Common myeloid progenitor, CD34-positive (primary cell): ENCODE results near the gene CD68.

Experiments used
- CTCF ChIA-PET: fragments of 350-600 bp; sonication (Branson Sonifier 250); formaldehyde crosslinking; loops from one replicate; lab custom pipeline; 2021; ENCODE audit warnings: antibody characterized with exemption; lab: Charles Lee
- POLR2A ChIA-PET: fragments of 350-600 bp; sonication (Branson Sonifier 250); formaldehyde crosslinking; loops from one replicate; lab custom pipeline; 2021; ENCODE audit warnings: antibody characterized with exemption; lab: Charles Lee
- DNase-seq, 3 donors: peaks; one replicate each; pipeline versions ENCODE4 v3.0.0 to v3.0.0-alpha.2; 2013
- H3K27ac ChIP-seq, 2 experiments: 1 replicate in 1 of 2; 2 replicates in 1 of 2; pipeline ENCODE4 v1.7.0; 2013; ENCODE audit warnings: inconsistent platforms in 2 of 2, low read length in 2 of 2, mild to moderate bottlenecking in 2 of 2, low read depth in 1 of 2, moderate library complexity in 1 of 2; ENCODE audit not compliant: severe bottlenecking in 2 of 2, insufficient read depth in 1 of 2, poor library complexity in 1 of 2
- H3K27me3 ChIP-seq, 5 experiments: replicated peaks in 2 of 5; 1 replicate in 3 of 5; 2 replicates in 2 of 5; pipeline versions ENCODE4 v1.6.1 to v1.7.0; 2013; ENCODE audit warnings: low read length in 4 of 5, mild to moderate bottlenecking in 2 of 5, moderate library complexity in 2 of 5, inconsistent platforms in 1 of 5; ENCODE audit not compliant: insufficient read depth in 5 of 5, control insufficient read depth in 4 of 5
- H3K36me3 ChIP-seq, 4 experiments: 1 replicate in 2 of 4; 2 replicates in 2 of 4; pipeline versions ENCODE4 v1.6.1 to v1.7.0; 2013; ENCODE audit warnings: low read length in 3 of 4, control low read depth in 1 of 4, mild to moderate bottlenecking in 1 of 4; ENCODE audit not compliant: control insufficient read depth in 4 of 4, insufficient read depth in 4 of 4
- H3K4me1 ChIP-seq, 4 experiments: 1 replicate in 3 of 4; 2 replicates in 1 of 4; pipeline versions ENCODE4 v1.6.1 to v1.7.1; 2013; ENCODE audit warnings: low read length in 3 of 4, mild to moderate bottlenecking in 3 of 4, control low read depth in 1 of 4, inconsistent platforms in 1 of 4, moderate library complexity in 1 of 4; ENCODE audit not compliant: control insufficient read depth in 4 of 4, insufficient read depth in 4 of 4; ENCODE audit errors: control extremely low read depth in 1 of 4
- H3K4me3 ChIP-seq, 7 experiments: 1 replicate in 4 of 7; 2 replicates in 3 of 7; pipeline versions ENCODE4 v1.5.1 to v1.7.0; 2013; ENCODE audit warnings: mild to moderate bottlenecking in 7 of 7, low read length in 6 of 7, moderate library complexity in 6 of 7, inconsistent platforms in 2 of 7, low read depth in 2 of 7, control low read depth in 1 of 7; ENCODE audit not compliant: insufficient read depth in 4 of 7, control insufficient read depth in 1 of 7; ENCODE audit errors: extremely low read depth in 1 of 7
- H3K9me3 ChIP-seq, 5 experiments: 1 replicate in 4 of 5; 2 replicates in 1 of 5; pipeline versions ENCODE4 v1.6.1 to v1.7.1; 2013; ENCODE audit warnings: low read length in 4 of 5, mild to moderate bottlenecking in 2 of 5, inconsistent platforms in 1 of 5, low read depth in 1 of 5, moderate library complexity in 1 of 5; ENCODE audit not compliant: control insufficient read depth in 4 of 5, insufficient read depth in 2 of 5; ENCODE audit errors: control extremely low read depth in 1 of 5
- whole genome bisulfite sequencing: methylation state at CpG from one replicate; pipeline ENCODE4 v1.1.5; 2013; ENCODE audit not compliant: insufficient coverage; 5-methylcytosine and 5-hydroxymethylcytosine counted together

Gene CD68

DNA sequence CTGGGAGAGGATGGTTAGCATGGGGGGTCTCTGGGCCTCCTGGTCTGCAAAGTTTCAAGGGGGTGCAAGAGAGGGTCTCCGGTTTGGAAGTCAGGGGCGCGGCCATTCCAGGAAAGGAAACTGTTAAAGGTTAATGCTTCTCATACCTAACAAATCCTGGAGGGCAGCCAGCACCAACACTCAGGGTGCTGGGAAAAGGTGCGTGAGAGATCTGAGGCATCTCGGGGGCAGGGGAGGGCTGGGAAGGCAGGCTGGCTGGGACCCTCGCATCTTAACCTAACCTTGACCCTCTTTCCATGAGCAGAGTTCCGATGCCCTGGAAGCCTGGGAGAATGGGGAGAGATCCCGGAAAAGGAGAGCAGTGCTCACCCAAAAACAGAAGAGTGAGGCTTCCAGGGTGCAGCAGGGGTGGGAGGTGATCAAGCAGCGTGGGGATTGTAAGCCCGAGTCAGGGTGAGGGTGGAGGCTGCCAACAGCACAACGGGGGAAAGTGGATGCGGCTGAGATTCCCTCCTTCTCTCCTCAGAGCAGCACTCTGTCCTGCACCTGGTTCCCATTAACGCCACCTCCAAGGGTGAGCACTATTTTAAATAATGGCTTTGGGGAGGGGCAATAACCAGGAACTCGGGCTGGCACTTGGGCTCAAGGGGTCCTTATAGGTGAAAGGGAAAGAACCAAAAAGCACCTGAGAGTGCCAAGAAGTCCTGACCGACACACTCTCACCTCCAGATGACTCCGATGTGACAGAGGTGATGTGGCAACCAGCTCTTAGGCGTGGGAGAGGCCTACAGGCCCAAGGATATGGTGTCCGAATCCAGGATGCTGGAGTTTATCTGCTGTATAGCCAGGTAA is 19.9 kb upstream of the CD68 start:
- Histone ChIP-seq H3K36me3 (peaks cover 0 to 16% (median 2%) of the 10 kb centered on the region in 4 experiments), H3K27ac (peak overlapping the region; percentile 70 to 87), H3K4me3 (peak overlapping the region; percentile 2 to 84 (median 74)), H3K27me3 (no peaks in the 10 kb centered on the region), H3K4me1 (peaks cover 13 to 79% (median 64%) of the 10 kb centered on the region in 4 experiments), H3K9me3 (no peaks in the 10 kb centered on the region)
- ChIA-PET CTCF (interaction anchor here (0.7 to 21.7 kb wide), 25 partner anchors 7 to 233 kb away, joined by 3 to 515 read pairs (median 9); partner anchors contain the start of genes CD68, CHRNB1, MPDU1 and SOX15), POLR2A (interaction anchor here (0.6 to 5.4 kb wide), 12 partner anchors 10 to 73 kb away, joined by 3 to 45 read pairs (median 4); partner anchors contain the start of genes CD68, MPDU1 and TNFSF12)
- WGBS: 21% methylated on average over 14 of the region's 18 CpGs
- no peak for DNase-seq

DNA sequence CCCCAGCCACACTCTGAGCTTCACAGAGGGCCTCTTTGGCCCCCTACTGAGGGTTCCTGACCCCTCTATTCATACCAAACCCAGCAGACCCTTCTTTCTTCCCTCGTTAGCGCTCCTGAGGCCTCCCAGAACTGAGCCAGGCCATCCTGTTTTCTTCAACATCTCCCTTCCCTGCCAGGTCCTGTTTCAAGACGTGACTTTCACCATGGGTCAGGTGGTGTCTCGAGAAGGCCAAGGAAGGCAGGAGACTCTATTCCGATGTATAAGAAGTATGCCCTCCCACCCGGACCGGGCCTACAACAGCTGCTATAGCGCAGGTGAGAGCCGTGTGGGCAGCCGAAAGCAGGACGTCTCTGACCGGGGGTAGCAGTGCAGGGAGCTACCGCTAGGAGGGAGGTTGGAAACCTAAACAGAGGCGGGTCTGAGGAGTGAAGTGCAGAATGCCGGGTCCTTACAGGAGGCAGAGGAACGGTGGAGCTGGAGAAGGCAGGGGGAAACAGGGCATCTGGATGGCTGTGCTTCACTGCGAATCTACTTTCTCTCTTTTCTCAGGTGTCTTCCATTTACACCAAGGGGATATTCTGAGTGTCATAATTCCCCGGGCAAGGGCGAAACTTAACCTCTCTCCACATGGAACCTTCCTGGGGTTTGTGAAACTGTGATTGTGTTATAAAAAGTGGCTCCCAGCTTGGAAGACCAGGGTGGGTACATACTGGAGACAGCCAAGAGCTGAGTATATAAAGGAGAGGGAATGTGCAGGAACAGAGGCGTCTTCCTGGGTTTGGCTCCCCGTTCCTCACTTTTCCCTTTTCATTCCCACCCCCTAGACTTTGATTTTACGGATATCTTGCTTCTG is 19.0 kb upstream of the CD68 start:
- POLR2A ChIA-PET: interaction anchor here (0.5 to 5.4 kb wide), 14 partner anchors 11 to 318 kb away, joined by 3 to 45 read pairs (median 4); partner anchors contain the start of genes CD68, GABARAP, MPDU1 and POLR2A
- no peaks in the 10 kb centered on the region for H3K27me3 ChIP-seq
- H3K36me3 ChIP-seq: peaks cover 0 to 24% (median 9%) of the 10 kb centered on the region in 4 experiments
- H3K9me3 ChIP-seq: no peaks in the 10 kb centered on the region
- peak overlapping the region in 5 of 7 experiments; percentile 68 to 84 (median 77) for H3K4me3 ChIP-seq
- CTCF ChIA-PET: interaction anchor here (0.6 to 21.7 kb wide), 35 partner anchors 8 to 234 kb away, joined by 3 to 515 read pairs (median 6); partner anchors contain the start of genes CD68, CHRNB1, FGF11 and MPDU1
- WGBS: 17% methylated on average over 16 of the region's 22 CpGs
- H3K4me1 ChIP-seq: peaks cover 13 to 72% (median 62%) of the 10 kb centered on the region in 4 experiments
- H3K27ac ChIP-seq: peak overlapping the region in 1 of 2 experiments; percentile 87
- DNase-seq: peak in 2 of 3 donors; percentile 76 to 77

DNA sequence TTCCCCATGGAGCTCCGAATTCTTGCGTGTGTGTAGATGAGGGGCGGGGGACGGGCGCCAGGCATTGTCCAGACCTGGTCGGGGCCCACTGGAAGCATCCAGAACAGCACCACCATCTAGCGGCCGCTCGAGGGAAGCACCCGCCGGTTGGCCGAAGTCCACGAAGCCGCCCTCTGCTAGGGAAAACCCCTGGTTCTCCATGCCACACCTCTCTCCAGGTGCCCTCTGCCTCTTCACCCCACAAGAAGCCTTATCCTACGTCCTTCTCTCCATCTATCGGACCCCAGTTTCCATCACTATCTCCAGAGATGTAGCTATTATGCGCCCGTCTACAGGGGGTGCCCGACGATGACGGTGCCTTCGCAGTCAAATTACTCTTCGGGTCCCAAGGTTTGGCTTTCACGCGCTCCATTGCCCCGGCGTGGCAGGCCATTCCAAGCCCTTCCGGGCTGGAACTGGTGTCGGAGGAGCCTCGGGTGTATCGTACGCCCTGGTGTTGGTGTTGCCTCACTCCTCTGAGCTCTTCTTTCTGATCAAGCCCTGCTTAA is 18.3 kb upstream of the CD68 start:
- CTCF ChIA-PET: interaction anchor here (0.6 to 21.7 kb wide), 35 partner anchors 9 to 234 kb away, joined by 3 to 515 read pairs (median 6); partner anchors contain the start of genes CD68, CHRNB1, FGF11 and MPDU1
- H3K4me1 ChIP-seq: peaks cover 13 to 68% (median 59%) of the 10 kb centered on the region in 4 experiments
- POLR2A ChIA-PET: interaction anchor here (0.5 to 5.4 kb wide), 11 partner anchors 12 to 319 kb away, joined by 3 to 45 read pairs (median 4); partner anchors contain the start of genes CD68, GABARAP, MPDU1 and POLR2A
- 2% methylated on average over 21 of the region's 32 CpGs for WGBS
- H3K36me3 ChIP-seq: peaks cover 0 to 30% (median 14%) of the 10 kb centered on the region in 4 experiments
- DNase-seq: peak; percentile 79 to 85 (median 84)
- H3K27me3 ChIP-seq: no peaks in the 10 kb centered on the region
- H3K4me3 ChIP-seq: peak overlapping the region; percentile 68 to 84 (median 77)
- H3K27ac ChIP-seq: peak overlapping the region; percentile 75 to 89
- no peaks in the 10 kb centered on the region for H3K9me3 ChIP-seq

DNA sequence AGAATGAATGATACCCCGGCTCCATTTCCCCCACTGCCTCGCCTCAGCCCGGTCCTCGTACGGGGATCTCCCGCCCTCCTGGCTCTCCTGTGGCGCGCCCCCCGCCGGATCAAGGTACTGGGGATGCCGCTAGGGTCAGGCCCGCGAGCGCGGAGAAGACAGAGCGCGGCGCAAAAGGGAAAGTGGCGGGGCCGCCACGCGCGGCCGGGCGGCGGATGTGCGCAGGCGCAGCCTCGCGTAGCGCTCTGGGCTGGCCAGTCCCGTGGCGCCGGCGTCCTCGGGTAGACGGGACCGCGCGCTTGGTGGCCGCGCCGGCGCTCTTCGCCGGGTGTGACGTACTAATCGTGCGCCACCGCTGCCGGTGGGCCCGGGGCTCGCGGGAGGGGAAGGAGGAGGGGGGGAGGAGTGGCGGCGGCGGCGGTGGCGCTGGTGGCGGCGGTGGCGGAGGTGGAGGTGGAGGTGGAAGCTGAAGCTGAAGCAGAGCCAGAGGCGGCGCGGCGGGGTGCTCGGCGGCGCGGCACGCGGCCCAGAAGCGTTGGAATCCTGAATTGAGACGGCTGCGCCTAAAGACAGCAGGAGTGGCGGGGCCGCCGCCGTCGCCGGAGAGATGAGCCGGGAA is 17.7 kb upstream of the CD68 start, which contains the start of gene SENP3:
SENP3 (plus strand) TSS at position 331 of the 619 bp plus-strand sequence. CDS start 1,158 bp downstream, outside the sequence.
- Histone ChIP-seq H3K4me3 (peak within 1 kb of the TSS; percentile 68 to 84 (median 77)), H3K27me3 (no peaks in the 10 kb centered on the region), H3K27ac (peak within 1 kb of the TSS; percentile 75 to 89), H3K9me3 (no peaks in the 10 kb centered on the region), H3K36me3 (peaks cover 1 to 31% (median 17%) of the 10 kb centered on the region in 4 experiments), H3K4me1 (peaks cover 13 to 65% (median 56%) of the 10 kb centered on the region in 4 experiments)
- 0% methylated on average over 73 of the region's 82 CpGs for WGBS
- DNase-seq: peak; percentile 93 to 95 (median 95)
- ChIA-PET CTCF (interaction anchor here (0.6 to 21.7 kb wide), 24 partner anchors 9 to 207 kb away, joined by 3 to 515 read pairs (median 10); partner anchors contain the start of genes CD68, CHRNB1, MPDU1 and SOX15), POLR2A (interaction anchor here (0.8 to 5.4 kb wide), 4 partner anchors 10 to 47 kb away, joined by 3 to 45 read pairs (median 5); no protein-coding TSS in a partner anchor)

DNA sequence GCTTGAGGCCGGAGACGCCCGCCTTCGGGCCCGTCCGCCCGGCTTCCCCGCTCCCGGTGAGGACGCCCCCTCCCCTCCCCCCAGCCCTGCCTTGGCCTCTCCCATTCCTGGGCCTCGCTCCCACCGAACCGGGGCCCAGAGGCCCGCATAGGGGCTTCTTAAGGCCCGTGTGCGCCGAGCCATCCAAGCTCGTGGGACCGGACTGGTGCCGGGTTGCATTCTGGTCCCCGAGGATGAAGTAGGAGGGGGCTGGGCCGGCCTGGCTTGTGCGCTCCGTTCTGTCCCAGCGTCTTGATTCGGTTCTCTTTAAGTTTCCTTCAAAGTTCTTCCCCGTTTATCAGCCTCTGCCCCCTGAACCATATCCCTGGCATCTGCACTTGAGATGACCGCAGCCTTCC is 17.2 kb upstream of the CD68 start:
- CTCF ChIA-PET: interaction anchor here (1.1 to 21.7 kb wide), 4 partner anchors 9 to 47 kb away, joined by 3 to 515 read pairs (median 28); partner anchors contain the start of gene MPDU1
- no peaks in the 10 kb centered on the region for H3K27me3 ChIP-seq
- H3K27ac ChIP-seq: peak overlapping the region; percentile 70 to 89
- POLR2A ChIA-PET: interaction anchor here (0.9 to 5.4 kb wide), 2 partner anchors 10 to 48 kb away, joined by 6 to 45 read pairs; no protein-coding TSS in a partner anchor
- peaks cover 13 to 60% (median 51%) of the 10 kb centered on the region in 4 experiments for H3K4me1 ChIP-seq
- 1% methylated on average over 27 of the region's 28 CpGs for WGBS
- peak overlapping the region; percentile 65 to 84 (median 77) for H3K4me3 ChIP-seq
- DNase-seq: peak in 1 of 3 donors; percentile 27
- H3K36me3 ChIP-seq: peaks cover 5 to 34% (median 19%) of the 10 kb centered on the region in 4 experiments
- H3K9me3 ChIP-seq: no peaks in the 10 kb centered on the region
